Measurements from ENCODE around the gene CLP1.

DNA sequence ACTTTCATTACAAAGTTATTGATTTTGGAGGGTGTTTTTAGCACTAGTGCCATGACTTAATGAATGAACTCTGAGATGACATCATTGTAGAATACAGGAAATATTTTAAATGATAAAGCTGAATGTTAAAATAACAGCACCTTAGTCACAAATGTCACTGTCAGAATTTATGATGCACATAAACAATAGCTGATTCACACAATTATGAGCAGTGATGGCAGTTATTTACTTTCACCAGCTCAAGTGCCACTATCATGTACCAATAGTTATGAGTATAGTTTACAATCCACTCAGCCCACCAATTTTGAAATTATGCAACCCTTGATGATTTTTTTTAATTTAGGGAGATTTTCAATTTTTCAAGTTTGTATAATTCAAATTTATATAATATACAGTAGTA lies 37.1 kb upstream of the CLP1 start:
- TF ChIP-seq POLR2A (IDR thresholded peaks at IDR 0.05; ENCODE audit: low read length) (no peak), GATA1 (IDR thresholded peaks at IDR 0.05; ENCODE audit: low read depth, low read length) (no peak)
